SJCRH30 (cell line): ENCODE measurements around the gene CAMK1G. TPM values are rescaled to one million over a fixed set of nuclear protein-coding genes. Genes with fewer than 3 reads are reported as not detected.

Experiments
- DNase-seq, 2 experiments: peaks; one replicate each; pipeline ENCODE4 v3.0.0-alpha.2; 2015 to 2020
- H3K27ac ChIP-seq: fragments of 250-450 bp; sonication (Bioruptor Pico); 2 replicates; pipeline ENCODE4 v1.5.1; 2020; ENCODE audit warnings: mild to moderate bottlenecking, moderate library complexity
- H3K27me3 ChIP-seq: fragments of 250-450 bp; sonication (Bioruptor Pico); 2 replicates; pipeline ENCODE4 v1.5.1; 2020; ENCODE audit warnings: mild to moderate bottlenecking, moderate library complexity
- H3K36me3 ChIP-seq: fragments of 250-450 bp; sonication (Bioruptor Pico); 2 replicates; pipeline ENCODE4 v1.5.1; 2020; ENCODE audit warnings: mild to moderate bottlenecking, moderate library complexity
- H3K4me1 ChIP-seq: fragments of 250-450 bp; sonication (Bioruptor Pico); 2 replicates; pipeline ENCODE4 v1.5.1; 2020; ENCODE audit warnings: mild to moderate bottlenecking, moderate library complexity
- H3K4me3 ChIP-seq: fragments of 250-450 bp; sonication (Bioruptor Pico); 2 replicates; pipeline ENCODE4 v1.5.1; 2020; ENCODE audit warnings: mild to moderate bottlenecking, moderate library complexity
- H3K9me3 ChIP-seq: fragments of 250-450 bp; sonication (Bioruptor Pico); replicated peaks from 2 replicates; pipeline ENCODE4 v1.5.1; 2020; ENCODE audit warnings: mild to moderate bottlenecking, moderate library complexity
- total RNA-seq: library from RNA; depleted of rRNA; stranded (reverse); fragments of >200 nt; shearing (Covaris generic); gene quantifications from 2 replicates; pipeline ENCODE4 v1.2.3, GENCODE V29; 2014

The CAMK1G gene
- total RNA-seq, 1 experiment from 2014 or later = not detected

- no peak overlapping the region; the same call in 1 of the 2 replicates for H3K27ac ChIP-seq
- no peaks in the 10 kb centered on the region for H3K36me3 ChIP-seq
- H3K4me1 ChIP-seq = peaks cover 42% of the 10 kb centered on the region
- H3K27me3 ChIP-seq = no peaks in the 10 kb centered on the region
- no peaks in the 10 kb centered on the region for H3K9me3 ChIP-seq
- no peak overlapping the region for H3K4me3 ChIP-seq
- DNase-seq = no peak
These were observed 28.5 kb upstream of the CAMK1G start for GRCh38 chr1:209554761-209555611.

GRCh38 chr1:209556162-209556690 is 27.3 kb upstream of the CAMK1G start:
- H3K4me3 ChIP-seq = no peak overlapping the region
- peaks cover 53% of the 10 kb centered on the region for H3K4me1 ChIP-seq

DNA sequence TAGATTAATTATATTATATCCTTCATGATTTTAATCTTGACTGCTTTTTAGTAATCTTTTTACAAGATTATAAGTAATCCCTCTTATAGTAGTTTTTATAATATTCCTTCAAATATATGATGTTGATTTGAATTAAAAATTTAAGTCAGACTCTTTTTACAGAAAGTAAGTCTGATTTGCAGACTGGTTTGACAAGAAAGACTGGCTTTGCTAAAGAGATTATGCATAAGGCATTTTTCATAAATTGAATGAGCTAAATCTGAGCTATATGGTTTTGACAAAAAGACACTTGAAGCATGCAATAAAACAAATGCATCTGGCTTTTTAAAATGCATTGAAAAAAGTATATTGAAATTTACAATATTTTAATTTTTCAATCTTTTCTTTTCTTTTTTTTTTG is 26.3 kb upstream of the CAMK1G start:
- Histone ChIP-seq H3K4me1 (peaks cover 60% of the 10 kb centered on the region), H3K36me3 (no peaks in the 10 kb centered on the region), H3K27ac (peak overlapping the region; percentile 48; the same call in 1 of the 2 replicates), H3K27me3 (no peaks in the 10 kb centered on the region), H3K4me3 (no peak overlapping the region), H3K9me3 (no peaks in the 10 kb centered on the region)
- no peak for DNase-seq

More at GRCh38 chr1:209556162-209556690, 27.3 kb upstream of the CAMK1G start:
- Histone ChIP-seq H3K27me3 (no peaks in the 10 kb centered on the region), H3K9me3 (no peaks in the 10 kb centered on the region), H3K27ac (peak overlapping the region; percentile 48), H3K36me3 (no peaks in the 10 kb centered on the region)
- peak; percentile 49 to 58 for DNase-seq

- Histone ChIP-seq H3K9me3 (no peaks in the 10 kb centered on the region), H3K27me3 (no peaks in the 10 kb centered on the region), H3K36me3 (no peaks in the 10 kb centered on the region), H3K4me3 (no peak overlapping the region), H3K27ac (peak overlapping the region; percentile 65), H3K4me1 (peaks cover 59% of the 10 kb centered on the region)
- peak; percentile 81 to 89 for DNase-seq
These were observed 23.0 kb upstream of the CAMK1G start for GRCh38 chr1:209560529-209560928.

GRCh38 chr1:209560952-209561351 is 22.6 kb upstream of the CAMK1G start:
- Histone ChIP-seq H3K36me3 (no peaks in the 10 kb centered on the region), H3K4me3 (no peak overlapping the region), H3K9me3 (no peaks in the 10 kb centered on the region), H3K27ac (peak overlapping the region; percentile 65), H3K27me3 (no peaks in the 10 kb centered on the region), H3K4me1 (peaks cover 59% of the 10 kb centered on the region)
- DNase-seq = peak in 1 of 2 experiments; percentile 33

DNA sequence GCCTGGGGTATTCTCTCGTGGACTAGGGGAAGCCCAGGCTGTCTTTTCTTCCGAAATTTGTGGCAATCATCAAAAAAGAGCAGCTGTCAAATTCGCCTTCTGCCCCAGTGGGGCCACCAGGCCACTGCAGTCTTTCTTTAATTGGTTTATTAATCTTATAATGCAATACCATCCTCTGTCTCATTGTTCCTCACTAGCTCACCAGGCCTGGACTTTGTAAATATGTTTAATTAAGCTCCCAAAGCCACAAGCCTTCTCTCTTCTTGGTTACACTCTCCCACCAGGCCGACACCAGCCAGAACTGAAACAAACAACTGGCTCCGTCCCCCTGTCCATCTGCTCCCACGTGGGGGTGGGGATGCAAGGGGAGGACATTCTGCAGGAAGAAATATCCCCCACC is 22.0 kb upstream of the CAMK1G start:
- H3K4me1 ChIP-seq = peaks cover 59% of the 10 kb centered on the region
- no peaks in the 10 kb centered on the region for H3K36me3 ChIP-seq
- H3K9me3 ChIP-seq = no peaks in the 10 kb centered on the region
- H3K4me3 ChIP-seq = no peak overlapping the region
- H3K27me3 ChIP-seq = no peaks in the 10 kb centered on the region
- peak overlapping the region; percentile 65 for H3K27ac ChIP-seq
- peak; percentile 60 to 72 for DNase-seq

DNA sequence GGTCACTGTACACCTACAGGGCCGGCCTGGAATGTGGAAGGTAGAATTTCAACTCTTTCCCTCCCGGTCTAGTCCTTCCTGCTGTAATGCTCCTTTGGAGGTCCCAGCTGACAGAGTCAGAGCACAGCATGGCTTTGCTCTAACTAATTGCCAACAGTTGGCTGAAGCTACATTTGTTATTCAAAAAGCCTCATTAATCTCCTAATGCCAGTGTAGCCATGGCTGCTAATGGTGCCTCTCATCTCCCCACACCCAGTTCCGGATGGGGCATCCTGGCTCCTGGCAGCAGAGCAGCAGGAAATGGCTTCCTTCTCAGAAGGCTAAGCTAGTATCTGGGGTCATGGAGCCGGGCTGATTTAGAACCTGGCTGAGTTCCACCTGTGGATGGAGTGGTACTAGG is 18.7 kb upstream of the CAMK1G start:
- no peaks in the 10 kb centered on the region for H3K36me3 ChIP-seq
- H3K27ac ChIP-seq = peak overlapping the region; percentile 0; the same call in 1 of the 2 replicates
- no peak overlapping the region for H3K4me3 ChIP-seq
- H3K9me3 ChIP-seq = no peaks in the 10 kb centered on the region
- peaks cover 67% of the 10 kb centered on the region for H3K4me1 ChIP-seq
- H3K27me3 ChIP-seq = no peaks in the 10 kb centered on the region
- DNase-seq = peak in 1 of 2 experiments; percentile 53

DNA sequence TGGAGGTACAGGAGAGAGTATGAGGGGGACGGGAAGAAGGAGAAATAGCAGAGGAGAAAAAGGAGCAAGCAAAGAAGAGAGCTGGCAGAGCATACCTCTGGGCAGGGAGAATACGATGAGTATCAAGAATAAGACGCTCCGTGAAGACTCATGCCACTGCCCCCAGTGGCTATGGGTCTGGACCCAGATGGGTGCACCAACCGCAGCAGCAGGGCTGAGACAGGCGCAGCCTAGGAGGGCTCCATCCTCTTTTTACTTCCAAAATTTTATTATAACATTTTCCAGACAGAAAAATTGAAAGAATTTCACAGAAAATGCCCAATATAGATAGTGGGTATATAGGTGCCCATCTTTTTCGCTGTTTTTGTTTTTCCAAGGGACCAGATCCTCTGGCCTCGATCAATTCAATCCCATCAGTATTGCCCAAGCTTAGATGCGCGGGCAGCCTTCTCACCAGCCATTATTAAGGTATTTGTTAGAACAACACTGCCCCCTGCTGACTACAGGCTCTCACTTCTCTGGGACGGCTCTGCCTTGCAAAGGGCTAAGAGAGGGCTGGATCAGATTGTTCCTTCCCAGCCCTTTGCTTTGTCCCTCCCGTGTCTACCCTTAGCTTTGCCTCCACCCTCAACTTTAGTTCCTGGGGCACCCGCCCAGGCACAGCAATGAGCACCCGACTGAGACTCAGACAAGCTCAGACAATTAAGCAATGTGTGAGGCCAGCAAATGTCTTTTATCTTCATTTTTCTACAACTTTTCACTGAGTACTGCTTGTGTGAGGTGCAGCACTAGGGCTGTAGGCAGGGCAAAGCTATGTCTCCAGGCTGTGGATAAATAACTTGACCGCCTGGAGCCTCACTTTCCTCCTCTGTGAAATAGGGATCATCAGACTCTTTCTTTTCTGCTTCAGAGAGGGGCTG is 17.5 kb upstream of the CAMK1G start:
- Histone ChIP-seq H3K4me3 (no peak overlapping the region), H3K27me3 (no peaks in the 10 kb centered on the region), H3K4me1 (peaks cover 55% of the 10 kb centered on the region), H3K27ac (peak overlapping the region; percentile 18; the same call in 1 of the 2 replicates), H3K9me3 (no peaks in the 10 kb centered on the region), H3K36me3 (no peaks in the 10 kb centered on the region)
- DNase-seq = peak; percentile 94 to 99

DNA sequence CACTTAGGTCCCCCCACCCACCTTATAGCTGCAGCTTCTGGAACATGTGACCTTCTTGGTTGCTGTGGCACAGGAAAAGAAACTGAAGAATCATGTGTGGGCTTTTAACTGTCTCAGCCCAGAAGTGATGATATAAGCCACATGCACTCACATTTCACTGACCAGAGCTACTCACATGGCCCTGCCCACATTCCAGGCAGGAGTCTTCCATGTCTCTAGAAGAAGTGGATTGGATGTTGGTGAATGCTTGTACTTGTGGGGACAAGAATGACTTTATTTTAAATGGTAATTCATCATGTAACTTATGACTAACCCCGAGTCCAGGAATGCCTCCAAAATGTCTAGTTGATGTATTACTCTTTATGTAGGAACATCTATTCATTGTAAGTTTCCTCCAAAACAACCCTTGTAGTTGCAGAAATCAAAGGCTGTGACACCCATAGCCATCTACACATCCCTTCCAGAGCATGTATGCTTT is 15.8 kb upstream of the CAMK1G start:
- Histone ChIP-seq H3K27ac (no peak overlapping the region), H3K27me3 (no peaks in the 10 kb centered on the region), H3K4me1 (peaks cover 43% of the 10 kb centered on the region), H3K4me3 (no peak overlapping the region), H3K36me3 (no peaks in the 10 kb centered on the region), H3K9me3 (no peaks in the 10 kb centered on the region)
- DNase-seq = peak; percentile 40 to 66

DNA sequence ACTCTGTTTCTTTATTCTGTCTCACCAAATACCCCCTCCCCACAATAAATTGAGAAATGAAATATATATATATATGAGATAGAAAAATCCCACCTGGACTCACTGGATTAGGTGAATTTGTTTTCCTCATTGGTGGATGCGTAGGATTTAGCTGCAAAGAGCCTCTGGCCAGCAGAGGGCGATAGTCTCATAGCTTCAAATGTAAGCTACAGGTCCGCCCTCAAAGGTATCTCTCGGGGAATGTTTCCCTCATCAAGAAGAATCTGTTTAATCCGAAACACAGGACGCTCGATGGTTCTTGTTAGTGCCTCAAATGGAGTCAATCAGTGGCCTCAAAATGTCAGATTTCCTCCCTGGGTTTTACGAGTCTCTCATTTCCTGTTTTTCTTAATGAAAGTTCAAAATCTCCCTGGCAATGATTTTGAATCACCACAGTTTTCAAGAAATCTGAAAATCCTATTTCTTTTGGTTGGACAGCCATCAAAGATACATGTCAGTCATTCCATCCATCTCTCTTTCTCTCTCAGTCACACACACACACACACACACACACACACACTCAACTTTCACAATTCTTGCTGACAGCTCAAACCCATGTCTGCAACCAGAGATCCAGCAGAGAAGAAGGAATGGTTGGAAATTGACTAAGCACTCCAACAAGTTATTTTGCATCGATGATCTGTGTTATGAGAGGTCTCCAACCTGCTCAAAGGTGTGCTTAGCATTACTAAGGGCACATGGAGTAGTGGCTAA is 13.9 kb upstream of the CAMK1G start:
- Histone ChIP-seq H3K36me3 (no peaks in the 10 kb centered on the region), H3K4me1 (peaks cover 36% of the 10 kb centered on the region), H3K4me3 (peak overlapping the region; percentile 17; the same call in 1 of the 2 replicates), H3K27ac (no peak overlapping the region), H3K27me3 (no peaks in the 10 kb centered on the region), H3K9me3 (no peaks in the 10 kb centered on the region)
- DNase-seq = peak; percentile 81 to 93

GRCh38 chr1:209570743-209571142 is 12.8 kb upstream of the CAMK1G start:
- no peaks in the 10 kb centered on the region for H3K36me3 ChIP-seq
- H3K27me3 ChIP-seq = no peaks in the 10 kb centered on the region
- no peak overlapping the region for H3K4me3 ChIP-seq
- H3K4me1 ChIP-seq = peaks cover 25% of the 10 kb centered on the region
- no peak for DNase-seq
- H3K9me3 ChIP-seq = no peaks in the 10 kb centered on the region
- H3K27ac ChIP-seq = no peak overlapping the region

DNA sequence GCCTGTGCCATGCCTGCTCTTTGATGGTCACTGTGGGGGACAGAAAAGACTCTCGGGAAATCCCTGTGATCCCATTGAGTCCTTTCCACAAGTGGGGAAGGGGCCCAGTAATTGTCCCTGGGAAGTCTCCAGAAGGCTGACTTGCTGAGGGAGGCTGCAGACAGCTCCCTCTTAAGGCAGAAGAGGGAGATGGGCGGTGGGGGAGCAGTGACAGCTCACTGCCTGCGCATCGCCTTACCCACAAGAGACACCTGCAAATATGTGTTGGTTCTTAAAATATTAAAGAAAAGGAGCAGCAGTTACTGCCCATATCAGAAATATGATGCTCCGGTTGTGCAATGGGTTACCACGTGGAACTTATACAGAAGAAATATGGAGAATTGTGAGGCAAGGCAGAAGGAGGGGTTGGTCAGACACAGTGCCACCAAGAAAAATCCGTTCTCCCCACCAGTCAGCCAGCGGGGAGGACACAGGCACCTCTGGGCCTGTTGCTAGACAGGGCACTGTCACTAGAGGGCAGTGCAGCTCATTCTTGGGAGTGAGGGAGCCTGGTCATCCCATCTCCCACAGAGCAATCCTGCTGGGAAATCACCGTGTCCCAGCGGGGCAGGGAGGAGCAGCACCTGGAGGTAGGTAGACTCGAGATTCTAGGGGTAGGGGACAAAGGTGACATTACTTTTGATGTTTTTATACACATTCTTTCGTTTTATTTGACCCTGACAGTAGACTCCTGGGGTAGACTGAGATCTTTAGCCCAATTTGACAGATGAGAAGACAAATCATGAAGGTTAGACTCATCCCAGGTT is 6.9 kb upstream of the CAMK1G start:
- H3K4me1 ChIP-seq = no peaks in the 10 kb centered on the region
- peak; percentile 82 to 95 for DNase-seq
- no peaks in the 10 kb centered on the region for H3K9me3 ChIP-seq
- no peak overlapping the region for H3K27ac ChIP-seq
- no peak overlapping the region for H3K4me3 ChIP-seq
- no peaks in the 10 kb centered on the region for H3K27me3 ChIP-seq
- no peaks in the 10 kb centered on the region for H3K36me3 ChIP-seq

DNA sequence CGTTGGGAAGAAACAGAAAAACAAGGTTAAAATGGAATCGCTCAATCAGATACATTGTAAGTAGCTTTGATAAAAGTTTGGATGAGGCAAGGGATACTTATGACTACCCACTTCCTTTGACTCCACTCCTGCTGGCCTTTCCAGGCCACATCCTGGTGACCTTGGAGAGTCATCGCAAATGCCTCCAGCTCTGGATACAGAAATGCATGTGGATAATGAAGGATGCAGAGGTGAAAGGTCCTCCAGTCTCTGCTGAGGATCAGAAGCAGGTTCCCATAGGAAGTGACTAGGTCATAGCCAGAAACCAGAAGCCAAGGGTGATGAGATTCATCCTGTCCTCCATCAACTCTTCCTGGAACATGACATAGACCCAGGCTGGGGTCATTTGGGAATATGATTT is 6.2 kb upstream of the CAMK1G start:
- H3K27me3 ChIP-seq = no peaks in the 10 kb centered on the region
- no peak overlapping the region for H3K27ac ChIP-seq
- no peaks in the 10 kb centered on the region for H3K4me1 ChIP-seq
- H3K36me3 ChIP-seq = no peaks in the 10 kb centered on the region
- no peak for DNase-seq
- H3K9me3 ChIP-seq = no peaks in the 10 kb centered on the region
- H3K4me3 ChIP-seq = no peak overlapping the region
